Neuronal stem cell (in vitro differentiated cells): ENCODE data around the gene SEMA4G.
A peak's percentile ranks its signal among the peaks of the same experiment; 100 is the strongest.
"Not testable (repeated sequence)": the region's sequence is repeated elsewhere in the genome, so short reads cannot be mapped to it uniquely, and the experiment has no call there.

ENCODE experiments used
- DNase-seq: peaks from one replicate; pipeline ENCODE4 v3.0.0-alpha.2; 2013; ENCODE audit warnings: low spot score
- H2AFZ ChIP-seq: one replicate; pipeline ENCODE4 v1.6.1; 2013; ENCODE audit warnings: mild to moderate bottlenecking, low read length, inconsistent platforms
- H2AK5ac ChIP-seq: 2 replicates; pipeline ENCODE4 v1.6.1; 2013; ENCODE audit warnings: low read depth, mild to moderate bottlenecking, inconsistent platforms, low read length, moderate library complexity, mixed read lengths
- H2BK120ac ChIP-seq: 2 replicates; pipeline ENCODE4 v1.6.1; 2013; ENCODE audit warnings: low read depth, mild to moderate bottlenecking, inconsistent platforms, low read length, moderate library complexity, mixed read lengths
- H2BK12ac ChIP-seq: one replicate; pipeline ENCODE4 v1.6.1; 2013; ENCODE audit warnings: low read length, inconsistent platforms
- H2BK15ac ChIP-seq: 2 replicates; pipeline ENCODE4 v1.6.1; 2013; ENCODE audit warnings: mild to moderate bottlenecking, low read length, inconsistent platforms, mixed read lengths
- H2BK5ac ChIP-seq: one replicate; pipeline ENCODE4 v1.6.1; 2013; ENCODE audit warnings: inconsistent platforms, mild to moderate bottlenecking, low read length, moderate library complexity
- H3K14ac ChIP-seq: one replicate; pipeline ENCODE4 v1.6.1; 2013; ENCODE audit warnings: low read length, inconsistent platforms
- H3K18ac ChIP-seq: 2 replicates; pipeline ENCODE4 v1.6.1; 2013; ENCODE audit warnings: low read length, inconsistent platforms
- H3K23ac ChIP-seq: 2 replicates; pipeline ENCODE4 v1.6.1; 2013; ENCODE audit warnings: low read depth, mild to moderate bottlenecking, mixed read lengths, low read length, inconsistent platforms; ENCODE audit not compliant: poor library complexity
- H3K27ac ChIP-seq: replicated peaks from 3 replicates; pipeline ENCODE4 v1.5.1; 2013; ENCODE audit warnings: low read length, inconsistent platforms
- H3K27me3 ChIP-seq, 3 experiments: 2 replicates each; pipeline ENCODE4 v1.6.1; 2013; ENCODE audit warnings: low read length in 3 of 3, mild to moderate bottlenecking in 2 of 3, inconsistent platforms in 1 of 3, low read depth in 1 of 3, mixed read lengths in 1 of 3, moderate library complexity in 1 of 3; ENCODE audit not compliant: control insufficient read depth in 3 of 3, insufficient read depth in 3 of 3
- H3K36me3 ChIP-seq, 2 donors: replicated peaks in 1 of 2; 2 replicates each; pipeline ENCODE4 v1.6.1; 2013; ENCODE audit warnings: low read length in 2 of 2; ENCODE audit not compliant: control insufficient read depth in 2 of 2, insufficient read depth in 2 of 2
- H3K4ac ChIP-seq: 2 replicates; pipeline ENCODE4 v1.6.1; 2013; ENCODE audit warnings: inconsistent platforms, mild to moderate bottlenecking, low read length, moderate library complexity
- H3K4me1 ChIP-seq, 2 donors: 1 replicate in 1 of 2; 2 replicates in 1 of 2; pipeline ENCODE4 v1.6.1; 2013; ENCODE audit warnings: low read length in 2 of 2, low read depth in 1 of 2; ENCODE audit not compliant: control insufficient read depth in 2 of 2, insufficient read depth in 1 of 2
- H3K4me2 ChIP-seq: one replicate; pipeline ENCODE4 v1.6.1; 2013; ENCODE audit warnings: mild to moderate bottlenecking, low read length, inconsistent platforms; ENCODE audit not compliant: insufficient read depth, poor library complexity, severe bottlenecking
- H3K4me3 ChIP-seq, 2 donors: 2 replicates each; pipeline ENCODE4 v1.5.1; 2013; ENCODE audit warnings: low read length in 2 of 2, mild to moderate bottlenecking in 2 of 2, inconsistent platforms in 1 of 2, moderate library complexity in 1 of 2
- H3K79me1 ChIP-seq: one replicate; pipeline ENCODE4 v1.6.1; 2013; ENCODE audit warnings: low read depth, mild to moderate bottlenecking, inconsistent platforms, low read length, moderate library complexity
- H3K9ac ChIP-seq: one replicate; pipeline ENCODE4 v1.6.1; 2013; ENCODE audit warnings: mild to moderate bottlenecking, low read depth, low read length, inconsistent platforms; ENCODE audit not compliant: poor library complexity
- H3K9me3 ChIP-seq, 2 donors: replicated peaks in 1 of 2; 2 replicates each; pipeline versions ENCODE3 to v1.6.1; 2013; ENCODE audit warnings: low read length in 2 of 2, mild to moderate bottlenecking in 2 of 2, inconsistent platforms in 1 of 2, low read depth in 1 of 2, mixed read lengths in 1 of 2, moderate library complexity in 1 of 2; ENCODE audit not compliant: control insufficient read depth in 2 of 2, insufficient read depth in 1 of 2
- H4K8ac ChIP-seq: one replicate; pipeline ENCODE4 v1.6.1; 2013; ENCODE audit warnings: low read depth, mild to moderate bottlenecking, inconsistent platforms, low read length, moderate library complexity
- H4K91ac ChIP-seq: one replicate; pipeline ENCODE4 v1.6.1; 2013; ENCODE audit warnings: low read length, low read depth, mild to moderate bottlenecking, inconsistent platforms; ENCODE audit not compliant: poor library complexity
- WGBS, 2 donors: extraction: QIAGEN DNeasy Blood & Tissue Kit; methylation state at CpG; one replicate each; pipeline ENCODE4 v1.1.7; 2013; ENCODE audit warnings: missing lambda C conversion rate in 2 of 2, mixed read lengths in 1 of 2; ENCODE audit not compliant: insufficient read length in 2 of 2, insufficient replicate concordance in 1 of 2; ENCODE audit errors: extremely low coverage in 2 of 2; 5-methylcytosine and 5-hydroxymethylcytosine counted together

Gene SEMA4G

GRCh38 chr10:100972904-100973535 lies 3.7 kb downstream of the SEMA4G start:
- H2BK120ac ChIP-seq = no peak overlapping the region

GRCh38 chr10:100975397-100975796 lies 6.1 kb downstream of the SEMA4G start:
- not testable (repeated sequence) for H3K4me2 ChIP-seq, H3K9ac ChIP-seq, H3K27ac ChIP-seq

More at GRCh38 chr10:100972904-100973535, 3.7 kb downstream of the SEMA4G start:
- no peak overlapping the region for H3K27ac ChIP-seq
- H3K36me3 ChIP-seq = peaks cover 2% of the 10 kb centered on the region in 2 donors
- no peak overlapping the region for H3K4ac ChIP-seq
- H3K4me3 ChIP-seq = no peak overlapping the region
- H3K4me1 ChIP-seq = peaks cover 2 to 18% of the 10 kb centered on the region in 2 donors
- H3K23ac ChIP-seq = no peak overlapping the region
- H3K4me2 ChIP-seq = no peak overlapping the region
- no peak overlapping the region for H2BK15ac ChIP-seq
- peak overlapping the region; percentile 26 for H2AK5ac ChIP-seq
- H2BK5ac ChIP-seq = no peak overlapping the region
- H3K79me1 ChIP-seq = peaks cover 3% of the 10 kb centered on the region
- H3K9me3 ChIP-seq = no peaks in the 10 kb centered on the region
- no peak overlapping the region for H3K18ac ChIP-seq
- H3K27me3 ChIP-seq = peaks cover 0 to 5% (median 0%) of the 10 kb centered on the region in 3 experiments
- DNase-seq = no peak
- no peak overlapping the region for H2BK12ac ChIP-seq
- no peak overlapping the region for H4K8ac ChIP-seq
- H2AFZ ChIP-seq = no peak overlapping the region
- no CpG with 5 or more reads among the region's 6 CpGs for WGBS, 2 donors
- H3K9ac ChIP-seq = no peak overlapping the region
- H4K91ac ChIP-seq = no peak overlapping the region
- H3K14ac ChIP-seq = no peak overlapping the region

GRCh38 chr10:100976906-100977305 lies 7.6 kb downstream of the SEMA4G start:
- no peak overlapping the region for H3K4me2 ChIP-seq
- H3K4ac ChIP-seq = no peak overlapping the region
- H3K4me3 ChIP-seq = no peak overlapping the region
- H3K9ac ChIP-seq = no peak overlapping the region
- no peaks in the 10 kb centered on the region for H3K79me1 ChIP-seq
- H2BK12ac ChIP-seq = no peak overlapping the region
- DNase-seq = no peak
- no peak overlapping the region for H2AFZ ChIP-seq
- no peak overlapping the region for H4K8ac ChIP-seq
- peaks cover 0 to 7% of the 10 kb centered on the region in 2 donors for H3K4me1 ChIP-seq
- no peak overlapping the region for H2BK15ac ChIP-seq
- H3K23ac ChIP-seq = no peak overlapping the region
- no peak overlapping the region for H3K14ac ChIP-seq
- H3K36me3 ChIP-seq = peaks cover 26 to 36% of the 10 kb centered on the region in 2 donors
- H3K27me3 ChIP-seq = no peaks in the 10 kb centered on the region
- no peaks in the 10 kb centered on the region for H3K9me3 ChIP-seq
- no peak overlapping the region for H2AK5ac ChIP-seq
- no peak overlapping the region for H2BK120ac ChIP-seq
- H3K18ac ChIP-seq = no peak overlapping the region
- H4K91ac ChIP-seq = no peak overlapping the region
- no peak overlapping the region for H3K27ac ChIP-seq
- WGBS, 2 donors = 100% methylated on average over 1 of the region's 3 CpGs; no CpG with 5 or more reads in 1 of the 2 donors
- H2BK5ac ChIP-seq = no peak overlapping the region

More at GRCh38 chr10:100975397-100975796, 6.1 kb downstream of the SEMA4G start:
- not testable (repeated sequence) for H2BK12ac ChIP-seq, H2BK5ac ChIP-seq, H2BK120ac ChIP-seq, H3K14ac ChIP-seq, H3K4me1 ChIP-seq, H3K4ac ChIP-seq, H4K8ac ChIP-seq, H3K4me3 ChIP-seq, H3K9me3 ChIP-seq, H3K79me1 ChIP-seq, H3K27me3 ChIP-seq, H2AFZ ChIP-seq, H3K18ac ChIP-seq, DNase-seq, H3K23ac ChIP-seq, H2BK15ac ChIP-seq, H2AK5ac ChIP-seq, H4K91ac ChIP-seq
- no CpG with 5 or more reads among the region's 8 CpGs for WGBS, 2 donors
- peaks cover 17 to 23% of the 10 kb centered on the region in 2 donors for H3K36me3 ChIP-seq

GRCh38 chr10:100977436-100977835 lies 8.1 kb downstream of the SEMA4G start:
- no peak overlapping the region for H2BK5ac ChIP-seq
- no peak overlapping the region for H3K14ac ChIP-seq
- DNase-seq = no peak
- no peak overlapping the region for H4K8ac ChIP-seq
- H3K4me3 ChIP-seq = no peak overlapping the region
- no peaks in the 10 kb centered on the region for H3K79me1 ChIP-seq
- no peak overlapping the region for H3K27ac ChIP-seq
- H3K4me1 ChIP-seq = peaks cover 0 to 1% of the 10 kb centered on the region in 2 donors
- H3K9me3 ChIP-seq = no peaks in the 10 kb centered on the region
- no peak overlapping the region for H2BK12ac ChIP-seq
- H2AK5ac ChIP-seq = no peak overlapping the region
- H4K91ac ChIP-seq = no peak overlapping the region
- peaks cover 28 to 41% of the 10 kb centered on the region in 2 donors for H3K36me3 ChIP-seq
- H3K4ac ChIP-seq = no peak overlapping the region
- no peaks in the 10 kb centered on the region for H3K27me3 ChIP-seq
- H2BK15ac ChIP-seq = no peak overlapping the region
- no CpG with 5 or more reads among the region's 6 CpGs for WGBS, 2 donors
- no peak overlapping the region for H3K18ac ChIP-seq
- no peak overlapping the region for H2AFZ ChIP-seq
- no peak overlapping the region for H3K4me2 ChIP-seq
- no peak overlapping the region for H2BK120ac ChIP-seq
- H3K23ac ChIP-seq = no peak overlapping the region
- H3K9ac ChIP-seq = no peak overlapping the region
